Umbilical cord (tissue), 2 donors: ENCODE measurements around the gene UNC5CL. TPM values are rescaled to one million over a fixed set of nuclear protein-coding genes. Genes with fewer than 3 reads are reported as not detected.
"Not testable (repeated sequence)": the region's sequence is repeated elsewhere in the genome, so short reads cannot be mapped to it uniquely, and the experiment has no call there.

Experiments used
- DNase-seq: peaks from one replicate; pipeline ENCODE4 v3.0.0-alpha.2; 2015; ENCODE audit warnings: low spot score
- total RNA-seq: library from RNA; depleted of rRNA; stranded (reverse); fragments of >200 nt; gene quantifications from one replicate; pipeline ENCODE4 v1.2.3, GENCODE V29; 2014; ENCODE audit warnings: low replicate concordance; ENCODE audit not compliant: insufficient read depth

UNC5CL gene
- total RNA-seq, 1 donor from 2014 or later, result not detected

GRCh38 chr6:41040101-41040939 is 1.3 kb upstream of the UNC5CL start:
- DNase-seq, result no peak

DNA sequence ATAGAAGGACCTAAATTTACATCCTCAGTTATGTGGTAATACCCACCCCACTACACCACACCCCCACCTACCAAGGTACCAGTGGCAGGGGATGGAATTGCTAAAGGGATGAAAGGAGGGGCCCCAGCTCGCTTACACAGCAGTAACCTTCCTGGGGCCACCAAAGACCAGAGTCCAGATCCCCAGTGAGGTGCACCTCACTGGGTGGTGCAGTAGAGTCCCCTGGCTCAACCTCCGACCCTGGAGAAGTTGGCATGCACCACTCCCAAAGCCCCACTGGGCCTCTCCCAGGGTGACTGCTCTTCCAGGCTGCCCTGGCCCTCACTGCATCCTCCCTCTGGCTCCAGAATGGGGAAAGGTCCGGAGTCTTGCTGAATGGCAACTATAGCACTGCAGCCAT is 816 bp downstream of the UNC5CL start:
- no peak for DNase-seq

DNA sequence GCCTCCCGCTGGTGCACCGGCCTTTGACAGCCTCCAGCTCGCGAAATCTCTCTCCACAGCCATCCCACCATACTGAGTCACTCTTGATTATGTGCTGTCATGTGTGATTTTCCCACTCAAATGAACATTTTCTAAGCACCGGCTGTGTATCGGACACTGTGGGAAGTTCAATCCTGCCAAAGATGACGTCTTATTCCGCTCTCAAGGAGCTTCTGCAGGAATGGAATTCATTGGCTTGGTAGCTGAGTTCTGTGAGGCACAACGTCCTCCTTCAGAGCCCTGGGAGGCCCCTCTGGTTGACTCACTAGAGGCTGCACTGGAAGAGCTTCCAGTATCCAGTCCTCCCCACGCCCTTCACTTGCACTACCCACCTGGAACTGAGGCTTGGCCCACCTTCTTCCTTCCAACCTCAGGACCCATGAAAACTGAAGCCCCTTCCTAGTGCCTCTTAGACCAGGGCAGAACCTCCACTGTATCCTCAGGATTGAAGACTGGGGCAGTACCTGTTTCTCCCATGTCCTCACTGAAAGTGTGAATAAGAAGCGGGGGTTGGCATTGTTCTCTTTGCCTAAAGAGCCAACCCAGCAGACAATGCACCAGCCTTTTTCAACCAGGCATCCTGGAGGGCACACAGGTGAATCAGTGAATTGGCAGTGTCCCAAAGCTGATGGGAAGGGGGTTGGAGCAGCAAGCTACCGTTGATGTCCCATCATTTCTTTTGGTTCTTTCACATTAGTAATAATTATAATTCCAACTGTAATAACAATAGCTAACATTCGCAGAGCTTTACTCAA is 1.7 kb downstream of the UNC5CL start:
- DNase-seq, result peak; percentile 68

DNA sequence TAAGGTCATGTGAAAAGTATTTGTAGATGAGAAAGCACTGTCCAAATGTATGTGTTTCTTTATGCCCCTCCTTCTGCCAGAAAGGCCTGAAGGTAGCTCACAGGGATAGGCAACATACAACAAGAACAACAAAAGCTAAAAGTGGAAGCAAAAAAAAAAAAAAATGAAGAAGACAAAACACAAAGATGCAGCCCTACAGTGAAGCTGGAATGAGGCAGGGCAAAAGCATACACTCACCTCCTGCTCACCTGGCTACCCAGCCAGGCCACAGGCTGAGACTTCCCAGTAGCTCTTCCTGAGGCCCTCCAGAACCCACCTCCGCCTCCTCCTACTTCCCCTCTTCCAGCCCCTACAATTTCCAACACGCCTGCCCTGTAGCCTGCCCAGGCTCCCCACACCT is 2.4 kb downstream of the UNC5CL start:
- no peak for DNase-seq

- DNase-seq, result no peak
These were observed 2.8 kb downstream of the UNC5CL start for GRCh38 chr6:41036186-41036585.

DNA sequence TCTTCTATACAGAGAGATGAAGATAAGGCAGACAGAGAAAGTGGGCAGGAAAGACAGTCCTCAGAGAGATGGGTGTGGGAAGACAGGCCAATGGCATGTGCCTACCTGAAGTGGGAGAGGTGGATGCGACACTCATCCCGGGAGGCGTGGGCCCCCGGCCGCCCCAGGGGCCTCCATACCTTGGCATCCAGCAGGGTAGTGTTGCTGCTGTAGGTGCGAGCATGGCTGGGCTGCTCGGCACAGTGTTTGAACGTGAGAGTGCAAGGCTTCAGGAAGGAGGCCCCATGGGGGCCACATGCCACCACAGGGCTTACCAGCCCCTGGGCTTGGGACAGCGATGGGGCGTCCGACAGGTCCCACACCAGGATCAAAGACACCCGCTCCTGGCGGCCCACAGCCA is 5.2 kb downstream of the UNC5CL start:
- DNase-seq, result no peak

- no peak for DNase-seq
These were observed 6.2 kb downstream of the UNC5CL start for GRCh38 chr6:41032830-41033229.

- DNase-seq, result no peak
These were observed 10.2 kb downstream of the UNC5CL start for GRCh38 chr6:41028561-41029412.

- DNase-seq, result peak; percentile 83
These were observed 11.0 kb downstream of the UNC5CL start for GRCh38 chr6:41027799-41028560.

- DNase-seq, result no peak
These were observed 11.8 kb downstream of the UNC5CL start for GRCh38 chr6:41027241-41027640.

GRCh38 chr6:41025966-41026530 is 13.0 kb downstream of the UNC5CL start:
- DNase-seq, result no peak

- DNase-seq, result no peak
These were observed 15.9 kb downstream of the UNC5CL start for GRCh38 chr6:41023114-41023513.

DNA sequence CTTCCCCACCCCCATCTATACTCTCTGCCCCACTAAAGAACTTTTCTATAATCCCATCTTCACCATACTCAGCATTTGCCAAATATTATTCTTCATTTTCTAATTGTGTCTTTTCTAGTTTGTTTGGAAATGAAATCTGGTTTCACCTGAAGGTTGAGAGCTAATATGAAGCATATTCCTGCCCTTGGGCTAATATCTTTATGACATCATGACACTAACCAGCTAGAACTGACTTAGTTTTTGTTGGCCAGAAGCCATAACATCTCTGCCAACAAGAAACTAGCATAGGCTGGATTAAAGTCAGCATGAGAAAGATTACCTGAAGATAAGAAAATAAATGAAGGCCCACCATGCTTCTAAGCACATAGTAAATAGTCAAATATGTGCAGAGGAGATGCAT is 16.7 kb downstream of the UNC5CL start:
- peak; percentile 81 for DNase-seq

DNA sequence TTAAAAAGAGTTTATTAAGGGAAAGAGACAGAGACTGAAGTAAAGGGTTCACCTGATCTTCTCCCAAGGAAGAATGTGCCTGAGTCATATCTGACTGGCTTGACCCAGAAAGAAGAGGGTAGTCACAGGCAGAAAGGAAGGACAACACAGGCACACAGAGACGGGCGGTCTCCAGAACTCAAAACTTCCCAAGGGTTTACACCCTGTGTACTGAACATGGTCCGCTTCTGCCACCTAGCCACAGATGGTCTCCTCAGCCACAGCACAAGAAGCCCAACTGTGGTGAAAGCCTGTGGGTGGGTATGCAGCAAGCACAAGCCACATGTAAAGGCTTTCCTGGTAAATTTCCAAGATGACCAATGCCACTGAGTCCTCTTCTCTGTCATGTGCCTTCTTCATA is 17.2 kb downstream of the UNC5CL start:
- DNase-seq, result peak; percentile 51

DNA sequence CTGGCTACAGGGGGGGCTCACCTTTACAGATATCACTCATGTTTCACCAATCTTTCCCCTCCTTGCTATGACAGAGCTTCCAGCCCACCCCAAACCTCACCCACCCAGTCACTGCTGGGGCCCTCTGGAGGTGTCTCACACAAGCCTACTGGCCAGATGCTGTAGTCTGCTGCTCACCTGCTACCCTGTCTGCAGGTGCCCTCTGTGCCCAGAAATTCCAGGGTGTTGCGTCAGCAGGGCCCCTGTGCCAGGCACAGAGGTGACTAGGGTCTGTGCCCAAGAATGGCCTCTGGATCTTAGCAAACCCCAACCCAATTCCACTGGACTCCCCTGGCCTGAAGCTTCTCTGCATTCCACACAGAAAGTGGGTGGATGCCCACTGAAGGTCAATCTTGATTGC is 21.4 kb downstream of the UNC5CL start:
- DNase-seq, result no peak

GRCh38 chr6:41015860-41016259 is 23.2 kb downstream of the UNC5CL start:
- DNase-seq, result not testable (repeated sequence)

DNA sequence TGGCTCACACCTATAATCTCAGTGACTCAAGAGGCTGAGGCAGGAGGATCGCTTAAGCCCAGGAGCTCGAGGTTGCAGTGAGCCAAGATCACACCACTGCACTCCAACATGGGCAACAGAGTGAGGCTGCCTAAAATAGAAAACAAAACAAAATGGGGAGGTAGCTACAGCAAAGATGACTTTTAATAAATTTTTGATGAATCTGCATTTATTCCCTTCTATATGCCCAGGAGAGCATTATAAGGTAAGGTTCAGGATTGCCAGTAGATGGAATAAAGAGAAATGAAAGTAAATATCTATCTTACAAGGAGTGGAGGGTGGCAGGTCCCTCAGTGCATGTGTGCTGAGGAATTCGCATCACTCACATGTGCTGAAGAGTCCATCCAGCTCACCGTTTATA is 24.2 kb downstream of the UNC5CL start:
- no peak for DNase-seq

GRCh38 chr6:41013466-41014153 is 25.4 kb downstream of the UNC5CL start:
- DNase-seq, result no peak

DNA sequence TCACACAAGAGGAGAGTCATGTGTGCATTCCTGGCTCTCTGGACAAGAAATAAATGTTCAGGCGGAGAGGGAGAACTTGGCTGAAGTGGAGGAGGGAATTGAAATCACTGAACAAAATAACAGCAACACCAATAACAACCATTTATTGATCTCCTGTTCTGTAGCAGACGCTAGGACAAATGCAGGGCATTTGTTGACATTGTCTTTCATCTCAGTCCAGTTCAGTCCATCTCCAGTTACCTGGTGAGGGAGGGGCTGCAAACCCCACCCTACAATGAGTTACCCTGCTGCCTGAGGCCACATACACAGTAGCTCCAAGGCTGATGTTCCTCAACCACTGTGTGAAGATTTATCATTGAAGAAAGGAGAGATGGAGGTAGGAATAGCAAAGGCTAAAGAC is 27.3 kb downstream of the UNC5CL start:
- no peak for DNase-seq

- no peak for DNase-seq
These were observed 29.4 kb downstream of the UNC5CL start for GRCh38 chr6:41009669-41010068.
